Subcutaneous adipose tissue (tissue), 4 donors: ENCODE measurements around the gene TRAPPC11. TPM values are rescaled to one million over a fixed set of nuclear protein-coding genes. Genes with fewer than 3 reads are reported as not detected.

Experiments used
- total RNA-seq, 4 donors: library from RNA; depleted of rRNA; stranded (reverse); fragments of >200 nt; gene quantifications; one replicate each; pipeline ENCODE4 v1.1.0, GENCODE V29; 2016
- TF ChIP-seq, protein P1 (sequence below): fragments of 450-650 bp; IDR thresholded peaks from one replicate; pipeline ENCODE4 v1.5.1; 2016; ENCODE audit warnings: low read depth, mild to moderate bottlenecking, control low read depth, antibody characterized with exemption, moderate library complexity

The TRAPPC11 gene
- total RNA-seq, 4 donors from 2014 or later, result 38.2 to 68.0 (median 56.1) TPM

DNA sequence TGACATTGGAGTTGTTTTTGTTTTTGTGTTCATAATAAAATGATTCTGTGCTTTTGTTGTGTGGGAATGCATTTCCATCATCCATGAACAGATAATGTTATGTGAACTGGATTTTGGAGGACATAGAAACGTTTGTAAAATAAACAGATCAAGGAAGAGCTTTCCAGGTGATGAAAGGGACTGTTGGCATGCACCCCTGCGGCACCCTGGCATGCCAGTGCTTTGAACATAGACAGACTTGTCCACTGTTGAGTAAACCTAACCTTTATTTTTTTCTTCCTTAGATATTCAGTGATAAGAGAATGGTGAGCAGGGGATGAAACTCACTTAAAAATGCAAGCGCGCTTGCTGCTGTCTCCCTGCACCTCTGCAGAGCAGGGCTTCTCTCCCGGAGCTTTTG lies 59.8 kb downstream of the TRAPPC11 start:
- TF ChIP-seq, protein P1, sequence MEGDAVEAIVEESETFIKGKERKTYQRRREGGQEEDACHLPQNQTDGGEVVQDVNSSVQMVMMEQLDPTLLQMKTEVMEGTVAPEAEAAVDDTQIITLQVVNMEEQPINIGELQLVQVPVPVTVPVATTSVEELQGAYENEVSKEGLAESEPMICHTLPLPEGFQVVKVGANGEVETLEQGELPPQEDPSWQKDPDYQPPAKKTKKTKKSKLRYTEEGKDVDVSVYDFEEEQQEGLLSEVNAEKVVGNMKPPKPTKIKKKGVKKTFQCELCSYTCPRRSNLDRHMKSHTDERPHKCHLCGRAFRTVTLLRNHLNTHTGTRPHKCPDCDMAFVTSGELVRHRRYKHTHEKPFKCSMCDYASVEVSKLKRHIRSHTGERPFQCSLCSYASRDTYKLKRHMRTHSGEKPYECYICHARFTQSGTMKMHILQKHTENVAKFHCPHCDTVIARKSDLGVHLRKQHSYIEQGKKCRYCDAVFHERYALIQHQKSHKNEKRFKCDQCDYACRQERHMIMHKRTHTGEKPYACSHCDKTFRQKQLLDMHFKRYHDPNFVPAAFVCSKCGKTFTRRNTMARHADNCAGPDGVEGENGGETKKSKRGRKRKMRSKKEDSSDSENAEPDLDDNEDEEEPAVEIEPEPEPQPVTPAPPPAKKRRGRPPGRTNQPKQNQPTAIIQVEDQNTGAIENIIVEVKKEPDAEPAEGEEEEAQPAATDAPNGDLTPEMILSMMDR, result no peak

DNA sequence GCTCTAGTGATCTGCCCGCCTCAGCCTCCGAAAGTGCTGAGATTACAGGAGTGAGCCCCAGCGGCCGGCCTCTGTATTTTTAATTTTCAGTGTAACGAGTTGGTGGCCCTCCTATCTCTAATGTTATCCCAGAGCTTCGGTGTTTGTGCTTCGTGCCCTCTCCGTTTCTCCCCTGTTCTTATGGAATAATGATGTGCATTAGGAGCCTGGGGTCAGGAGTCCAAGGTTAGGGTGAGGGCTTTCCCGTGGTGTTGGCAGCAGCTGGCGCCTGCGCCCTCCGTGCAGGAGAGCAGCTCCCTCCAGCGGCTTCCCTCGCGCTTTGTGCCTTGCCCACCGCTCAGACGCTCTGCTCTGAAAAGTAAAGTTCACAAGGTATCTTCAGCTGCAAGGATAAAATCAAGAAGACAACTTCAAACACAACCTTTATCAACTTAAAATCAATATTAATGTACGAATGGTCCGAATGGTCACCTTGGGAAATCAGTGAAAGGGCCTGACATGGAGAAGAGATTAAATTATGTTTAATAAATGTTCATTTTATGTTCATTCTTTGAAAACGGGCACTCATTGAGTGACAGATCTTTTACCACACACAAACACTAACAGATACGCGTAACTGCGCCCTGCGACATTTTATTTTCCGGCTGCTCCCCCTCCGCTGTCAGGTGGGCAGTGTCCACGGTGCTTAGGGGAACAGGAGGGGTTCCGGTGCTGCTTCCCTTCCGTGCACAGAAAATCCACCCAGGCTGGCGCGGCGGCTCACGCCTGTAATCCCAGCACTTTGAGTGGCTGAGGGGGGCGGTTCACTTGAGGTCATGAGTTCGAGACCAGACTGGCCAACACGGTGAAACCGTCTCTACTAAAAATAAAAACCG lies 62.4 kb downstream of the TRAPPC11 start:
- TF ChIP-seq, protein P1, result no peak

DNA sequence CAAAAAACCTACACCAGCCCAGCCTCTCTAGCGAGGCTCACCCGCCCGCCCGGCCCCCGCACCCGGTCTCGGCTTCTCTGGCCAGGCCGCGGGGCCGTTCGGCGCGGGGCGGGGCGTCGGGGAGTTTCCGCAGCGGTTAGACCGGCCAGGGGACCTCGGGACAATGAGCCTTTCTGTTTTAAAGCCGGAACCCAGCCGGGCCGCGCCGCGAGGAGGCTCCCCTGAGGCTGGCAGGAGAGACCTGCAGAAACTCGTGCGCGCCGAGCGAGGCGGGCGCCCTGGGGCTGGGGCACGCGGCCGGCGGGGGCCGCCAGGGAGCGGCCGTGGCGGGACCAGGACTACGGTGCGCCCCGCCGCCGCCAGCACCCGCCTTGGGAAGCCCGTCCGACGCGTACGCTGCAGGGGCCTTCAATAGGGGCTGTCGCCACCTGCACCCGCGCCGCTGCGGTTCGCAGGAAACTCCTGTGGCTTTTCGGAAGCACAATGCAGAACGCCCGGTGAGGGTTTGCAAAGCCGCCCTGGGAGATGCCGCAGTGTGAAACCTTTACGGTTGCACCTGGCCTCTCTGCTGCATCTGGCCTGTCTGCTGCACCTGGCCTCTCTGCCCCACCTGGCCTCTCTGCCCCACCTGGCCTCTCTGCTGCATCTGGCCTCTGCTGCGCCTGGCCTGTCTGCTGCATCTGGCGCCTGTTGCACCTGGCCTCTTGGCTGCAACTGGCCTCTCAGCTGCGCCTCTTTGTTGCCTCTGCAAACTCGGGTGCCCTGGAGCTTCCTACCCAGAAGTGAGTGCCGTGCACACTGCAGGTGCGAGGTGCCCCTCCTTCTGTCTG lies 63.9 kb downstream of the TRAPPC11 start:
- TF ChIP-seq, protein P1, result no peak

DNA sequence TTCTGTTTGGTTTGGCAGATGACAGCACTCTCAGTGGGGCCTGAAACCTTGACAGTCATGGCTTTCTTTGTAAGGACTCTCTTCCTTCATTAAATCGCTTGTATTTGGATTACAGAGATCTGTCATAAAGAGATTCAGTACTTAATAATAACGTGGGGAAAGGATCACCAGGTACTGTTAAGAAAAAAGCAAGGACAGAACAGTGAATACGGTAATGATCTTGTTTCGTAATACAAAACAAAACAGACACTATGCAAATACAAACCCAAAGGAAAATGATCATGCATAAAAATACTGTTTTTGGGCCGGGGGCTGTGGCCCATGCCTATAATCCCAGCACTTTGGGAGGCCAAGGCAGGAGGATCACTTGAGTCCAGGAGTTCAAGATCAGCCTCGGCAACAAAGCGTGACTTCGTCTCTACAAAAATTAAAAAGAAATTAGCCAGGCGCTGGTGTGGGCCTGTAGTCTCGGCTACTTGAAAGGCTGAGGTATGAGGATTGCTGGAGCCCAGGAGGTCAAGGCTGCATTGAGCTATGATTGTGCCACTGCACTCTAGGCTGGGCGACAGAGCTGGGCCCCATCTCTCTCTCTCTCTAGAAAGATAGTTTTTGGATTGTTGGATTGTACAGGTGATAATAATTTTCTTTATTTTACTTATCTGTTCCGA lies 64.6 kb downstream of the TRAPPC11 start:
- TF ChIP-seq, protein P1, result no peak

DNA sequence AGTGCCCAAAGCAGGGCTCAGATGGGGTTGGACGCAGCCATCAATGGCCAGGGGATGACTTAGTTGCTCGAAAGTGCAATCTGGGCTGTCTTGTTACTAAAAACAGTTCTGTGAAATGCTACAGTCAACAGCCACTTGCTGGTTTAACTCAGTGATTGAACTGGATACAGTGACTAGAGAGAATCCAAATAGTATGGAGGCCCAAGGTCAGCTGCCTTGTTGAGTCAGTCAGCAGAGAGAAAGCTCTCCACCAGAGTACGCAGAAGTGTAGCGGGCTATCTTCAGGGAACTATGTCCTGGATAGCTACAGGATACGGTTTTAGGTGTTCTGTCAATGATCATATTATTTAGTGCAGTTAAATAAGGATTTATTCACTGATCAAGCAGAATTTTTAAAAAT lies 68.4 kb downstream of the TRAPPC11 start:
- TF ChIP-seq, protein P1, result no peak

DNA sequence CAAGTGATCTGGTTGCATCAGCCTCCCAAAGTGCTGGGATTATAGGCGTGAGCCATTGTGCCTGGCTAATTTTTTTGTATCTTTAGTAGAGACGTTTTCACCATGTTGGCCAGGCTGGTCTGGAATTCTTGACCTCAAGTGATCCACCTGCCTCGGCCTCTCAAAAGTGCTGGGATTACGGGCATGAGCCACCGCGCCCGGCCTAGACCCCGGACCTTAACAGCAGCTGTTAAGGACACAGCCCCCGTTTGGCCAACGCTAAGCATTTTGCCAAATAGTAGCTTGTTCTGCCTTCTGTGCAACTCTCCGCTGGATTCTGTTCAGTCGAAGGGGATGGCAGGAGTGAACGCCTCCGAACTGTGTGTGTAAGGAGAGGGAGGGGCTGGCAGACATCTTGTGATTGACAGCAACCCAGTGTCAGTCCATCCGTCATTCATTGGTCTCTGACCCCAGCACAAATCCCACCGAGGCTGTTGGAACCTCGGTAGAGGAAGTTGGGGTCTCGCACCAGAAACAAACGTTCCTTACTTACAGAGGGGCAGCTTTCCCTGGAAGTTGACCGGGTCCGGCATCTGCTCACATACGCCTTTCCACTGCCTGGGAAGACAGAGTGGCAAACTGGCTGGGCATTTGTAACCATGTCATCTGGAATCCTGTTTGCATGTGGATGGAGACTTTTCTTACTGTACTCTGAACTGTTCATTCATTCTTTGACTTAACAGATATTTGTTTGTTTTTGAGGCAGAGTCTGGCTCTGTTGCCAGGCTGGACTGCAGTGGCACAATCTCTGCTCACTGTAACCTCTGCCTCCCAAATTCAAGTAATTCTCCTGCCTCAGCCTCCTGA lies 69.4 kb downstream of the TRAPPC11 start:
- TF ChIP-seq, protein P1, result no peak
